ENCODE data around the gene DNAH1. TPM values are rescaled to one million over a fixed set of nuclear protein-coding genes. Genes with fewer than 3 reads are reported as not detected.

The DNAH1 gene
- total RNA-seq, 5 donors from 2014 or later (not counting 1 experiment from before 2014, with no cell fraction given): 41.5 to 72.0 (median 44.2) TPM

DNA sequence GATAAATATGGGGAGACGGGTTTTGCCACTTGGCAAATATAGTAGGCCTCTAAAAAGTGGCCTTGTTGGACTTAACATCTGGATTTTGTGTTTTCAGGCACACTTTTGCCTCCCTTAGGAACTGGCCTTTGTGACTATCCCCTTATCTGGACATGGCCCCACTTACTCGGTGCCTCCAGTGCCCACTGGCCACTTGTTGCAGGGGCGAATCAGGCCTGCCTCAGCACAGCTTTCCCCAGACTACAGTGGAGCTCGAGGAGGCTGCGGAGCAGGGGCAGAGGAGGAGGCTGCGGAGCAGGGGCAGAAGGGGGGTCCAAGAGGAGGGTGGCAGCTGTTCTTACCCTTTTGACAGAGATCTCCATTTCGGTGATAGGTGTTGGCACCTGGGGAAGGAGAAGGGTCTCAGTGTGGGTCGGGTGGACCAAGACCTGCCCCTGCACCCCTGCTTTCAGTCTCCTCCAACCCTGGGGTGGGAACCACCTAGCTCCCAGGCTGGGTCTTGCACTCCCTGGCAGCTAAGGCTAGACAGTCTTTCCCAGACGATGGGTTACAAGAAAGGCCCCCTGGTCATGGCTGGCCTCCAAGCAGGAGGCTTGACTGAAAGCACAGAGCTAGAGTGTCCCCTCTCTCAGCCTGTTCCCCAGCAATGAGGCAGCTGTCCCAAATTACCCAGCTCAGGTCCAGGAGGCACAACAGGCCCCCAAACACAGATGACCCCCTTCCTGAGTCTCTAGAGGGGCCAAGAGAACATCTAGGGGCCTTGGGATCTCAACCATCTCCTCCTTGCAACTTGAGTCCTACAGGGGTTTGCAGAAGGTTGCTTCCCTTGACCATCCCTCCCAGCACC lies 122.7 kb downstream of the DNAH1 start:
- Mint-ChIP-seq H3K27me3 (no peaks in the 10 kb centered on the region), H3K9me3 (no peaks in the 10 kb centered on the region), H3K4me3 (no peak overlapping the region), H3K4me1 (peaks cover 0 to 3% (median 0%) of the 10 kb centered on the region in 3 donors), H3K36me3 (no peaks in the 10 kb centered on the region), H3K27ac (no peak overlapping the region)
- Histone ChIP-seq H3K4me1 (ENCODE audit: control insufficient read depth in 1 of 2, extremely low read depth in 1 of 2, insufficient read depth in 2 of 2, low read length in 2 of 2) (no peaks in the 10 kb centered on the region), H3K27me3 (replicated peaks in 1 of 2; ENCODE audit: control insufficient read depth in 2 of 2, extremely low read depth in 1 of 2, insufficient read depth in 2 of 2, low read length in 1 of 2) (peaks cover 0 to 3% of the 10 kb centered on the region in 2 experiments), H3K4me3 (ENCODE audit: control insufficient read depth in 1 of 2, extremely low read depth in 1 of 2, low read length in 1 of 2) (no peak overlapping the region), H3K27ac (ENCODE audit: low read length) (no peak overlapping the region), H3K9me3 (no peaks in the 10 kb centered on the region), H3K36me3 (ENCODE audit: control insufficient read depth in 2 of 2, extremely low read depth in 1 of 2, insufficient read depth in 1 of 2, low read length in 1 of 2) (no peaks in the 10 kb centered on the region)
- DNase-seq (no peak), ATAC-seq (replicated peaks in 1 of 4) (no peak)
- ChIA-PET CTCF (no interaction called here), POLR2A (no interaction called here)
- 83% methylated on average over 5 of the region's 9 CpGs for WGBS (ENCODE audit: insufficient coverage)

DNA sequence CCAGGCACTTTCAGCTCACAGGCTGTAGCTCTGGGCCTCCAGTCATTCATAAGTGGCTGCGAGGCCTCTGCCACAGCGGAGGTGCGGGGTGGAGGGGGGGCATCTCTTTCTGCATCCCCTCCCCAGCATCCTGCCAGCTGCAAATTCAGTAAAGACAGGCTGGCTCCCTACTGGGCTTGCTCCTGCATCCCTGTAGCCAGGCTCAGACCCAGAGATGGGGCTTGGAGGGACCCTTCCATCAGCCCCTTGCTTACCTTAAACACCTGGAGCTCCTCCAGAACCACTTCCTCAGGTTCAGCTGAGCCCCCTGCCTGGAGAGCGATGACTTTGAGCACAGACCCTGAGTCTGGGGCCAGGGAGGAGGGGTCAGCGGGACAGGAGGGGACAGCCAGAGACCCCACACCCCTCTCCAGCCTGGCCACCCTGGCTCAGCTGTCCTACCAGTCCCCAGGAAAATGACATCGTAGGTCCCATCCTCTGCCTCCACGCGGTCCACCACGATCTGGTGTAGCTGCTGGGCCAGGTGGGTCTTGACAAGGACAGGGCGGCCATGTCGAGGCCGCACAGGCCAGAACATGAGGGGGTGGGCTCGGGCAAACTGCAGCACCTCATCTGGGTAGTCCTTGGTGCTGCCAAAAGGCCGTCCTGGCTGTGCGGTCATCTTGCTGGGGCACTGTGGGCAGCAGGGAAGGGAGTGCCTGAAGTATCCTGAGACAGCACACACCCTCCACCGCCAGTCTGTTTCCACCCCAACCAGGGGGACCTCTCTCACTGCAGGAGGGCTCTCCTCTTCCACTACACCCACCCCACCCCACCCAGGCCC lies 123.5 kb downstream of the DNAH1 start:
- no peaks in the 10 kb centered on the region for H3K36me3 ChIP-seq (ENCODE audit: control insufficient read depth in 2 of 2, extremely low read depth in 1 of 2, insufficient read depth in 1 of 2, low read length in 1 of 2)

DNA sequence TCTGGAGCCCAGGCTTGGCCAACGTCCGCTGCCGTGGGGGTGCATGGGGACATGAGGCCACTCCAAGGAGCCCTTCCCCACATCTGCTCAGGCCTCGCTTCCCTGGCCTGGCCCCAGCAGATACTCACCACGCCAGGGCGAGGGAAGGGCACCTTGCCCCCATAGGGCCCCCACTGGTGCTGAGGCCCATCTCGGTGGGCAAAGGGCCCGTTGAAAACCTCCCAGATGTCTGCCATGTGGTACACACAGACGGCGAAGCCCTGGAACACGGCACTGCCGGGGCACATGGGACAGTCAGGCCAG lies 124.1 kb downstream of the DNAH1 start:
- Mint-ChIP-seq H3K4me1 (peaks cover 2 to 4% (median 2%) of the 10 kb centered on the region in 3 donors), H3K9me3 (no peaks in the 10 kb centered on the region), H3K27me3 (no peaks in the 10 kb centered on the region), H3K27ac (no peak overlapping the region), H3K4me3 (no peak overlapping the region), H3K36me3 (no peaks in the 10 kb centered on the region)
- H3K9me3 ChIP-seq: no peaks in the 10 kb centered on the region
- H3K27me3 ChIP-seq (replicated peaks in 1 of 2; ENCODE audit: control insufficient read depth in 2 of 2, extremely low read depth in 1 of 2, insufficient read depth in 2 of 2, low read length in 1 of 2): peaks cover 0 to 10% of the 10 kb centered on the region in 2 experiments
- POLR2A ChIA-PET: no interaction called here
- ATAC-seq (replicated peaks in 1 of 4) (no peak), DNase-seq (no peak)
- H3K4me3 ChIP-seq (ENCODE audit: control insufficient read depth in 1 of 2, extremely low read depth in 1 of 2, low read length in 1 of 2): no peak overlapping the region
- H3K27ac ChIP-seq (ENCODE audit: low read length): no peak overlapping the region
- 92% methylated on average over 11 of the region's 12 CpGs for whole genome bisulfite sequencing (ENCODE audit: insufficient coverage)
- CTCF ChIA-PET: no interaction called here
- no peaks in the 10 kb centered on the region for H3K36me3 ChIP-seq (ENCODE audit: control insufficient read depth in 2 of 2, extremely low read depth in 1 of 2, insufficient read depth in 1 of 2, low read length in 1 of 2)
- H3K4me1 ChIP-seq (ENCODE audit: control insufficient read depth in 1 of 2, extremely low read depth in 1 of 2, insufficient read depth in 2 of 2, low read length in 2 of 2): peaks cover 0 to 9% of the 10 kb centered on the region in 2 experiments

More for the DNA sequence above, 123.5 kb downstream of the DNAH1 start:
- Mint-ChIP-seq H3K36me3 (no peaks in the 10 kb centered on the region), H3K27ac (no peak overlapping the region), H3K4me1 (no peaks in the 10 kb centered on the region), H3K4me3 (no peak overlapping the region), H3K9me3 (no peaks in the 10 kb centered on the region), H3K27me3 (no peaks in the 10 kb centered on the region)
- DNase-seq (no peak), ATAC-seq (replicated peaks in 1 of 4) (no peak)
- H3K4me3 ChIP-seq (ENCODE audit: control insufficient read depth in 1 of 2, extremely low read depth in 1 of 2, low read length in 1 of 2): no peak overlapping the region
- POLR2A ChIA-PET: no interaction called here
- no peaks in the 10 kb centered on the region for H3K9me3 ChIP-seq
- CTCF ChIA-PET: no interaction called here
- WGBS (ENCODE audit: insufficient coverage): 86% methylated on average over 10 of the region's 16 CpGs
- peaks cover 0 to 3% of the 10 kb centered on the region in 2 experiments for H3K4me1 ChIP-seq (ENCODE audit: control insufficient read depth in 1 of 2, extremely low read depth in 1 of 2, insufficient read depth in 2 of 2, low read length in 2 of 2)
- peaks cover 0 to 10% of the 10 kb centered on the region in 2 experiments for H3K27me3 ChIP-seq (replicated peaks in 1 of 2; ENCODE audit: control insufficient read depth in 2 of 2, extremely low read depth in 1 of 2, insufficient read depth in 2 of 2, low read length in 1 of 2)
- no peak overlapping the region for H3K27ac ChIP-seq (ENCODE audit: low read length)

DNA sequence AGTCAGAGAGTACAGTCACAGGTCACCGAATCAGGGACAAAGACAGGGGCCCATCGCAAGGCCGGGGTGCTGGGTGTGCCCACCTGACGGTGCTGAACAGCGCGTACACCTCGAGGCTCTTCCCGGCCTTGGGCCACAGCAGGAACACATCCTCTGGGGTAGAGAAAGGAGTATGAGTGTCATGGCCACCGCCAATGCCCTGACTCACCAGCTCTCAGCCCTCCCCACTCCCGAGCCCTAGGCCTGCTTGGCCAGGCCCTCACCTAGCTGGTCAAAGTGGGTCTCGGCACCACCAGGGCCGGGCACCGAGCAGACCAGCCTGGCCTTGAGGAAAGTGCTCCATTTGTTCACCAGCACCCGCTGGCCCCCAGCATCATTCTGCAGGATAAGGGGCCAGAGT lies 124.6 kb downstream of the DNAH1 start:
- DNase-seq: no peak
- ATAC-seq (replicated peaks in 1 of 4): no peak
- POLR2A ChIA-PET: no interaction called here
- peaks cover 2 to 8% (median 4%) of the 10 kb centered on the region in 3 donors for H3K4me1 Mint-ChIP-seq
- WGBS (ENCODE audit: insufficient coverage): 94% methylated on average over 7 of the region's 14 CpGs
- H3K9me3 Mint-ChIP-seq: no peaks in the 10 kb centered on the region
- no peaks in the 10 kb centered on the region for H3K27me3 Mint-ChIP-seq
- no peak overlapping the region for H3K27ac Mint-ChIP-seq
- no peak overlapping the region for H3K4me3 ChIP-seq (ENCODE audit: control insufficient read depth in 1 of 2, extremely low read depth in 1 of 2, low read length in 1 of 2)
- no peaks in the 10 kb centered on the region for H3K9me3 ChIP-seq
- no peak overlapping the region for H3K27ac ChIP-seq (ENCODE audit: low read length)
- H3K27me3 ChIP-seq (replicated peaks in 1 of 2; ENCODE audit: control insufficient read depth in 2 of 2, extremely low read depth in 1 of 2, insufficient read depth in 2 of 2, low read length in 1 of 2): peaks cover 0 to 10% of the 10 kb centered on the region in 2 experiments
- H3K4me1 ChIP-seq (ENCODE audit: control insufficient read depth in 1 of 2, extremely low read depth in 1 of 2, insufficient read depth in 2 of 2, low read length in 2 of 2): peaks cover 0 to 11% of the 10 kb centered on the region in 2 experiments
- H3K4me3 Mint-ChIP-seq: no peak overlapping the region
- CTCF ChIA-PET: interaction anchor here in 1 of 2 donors (0.7 kb wide), 1 partner anchor 1829 kb away, joined by 3 read pairs; the partner anchor contains the start of gene CISH
- H3K36me3 ChIP-seq (ENCODE audit: control insufficient read depth in 2 of 2, extremely low read depth in 1 of 2, insufficient read depth in 1 of 2, low read length in 1 of 2): no peaks in the 10 kb centered on the region
- H3K36me3 Mint-ChIP-seq: no peaks in the 10 kb centered on the region

DNA sequence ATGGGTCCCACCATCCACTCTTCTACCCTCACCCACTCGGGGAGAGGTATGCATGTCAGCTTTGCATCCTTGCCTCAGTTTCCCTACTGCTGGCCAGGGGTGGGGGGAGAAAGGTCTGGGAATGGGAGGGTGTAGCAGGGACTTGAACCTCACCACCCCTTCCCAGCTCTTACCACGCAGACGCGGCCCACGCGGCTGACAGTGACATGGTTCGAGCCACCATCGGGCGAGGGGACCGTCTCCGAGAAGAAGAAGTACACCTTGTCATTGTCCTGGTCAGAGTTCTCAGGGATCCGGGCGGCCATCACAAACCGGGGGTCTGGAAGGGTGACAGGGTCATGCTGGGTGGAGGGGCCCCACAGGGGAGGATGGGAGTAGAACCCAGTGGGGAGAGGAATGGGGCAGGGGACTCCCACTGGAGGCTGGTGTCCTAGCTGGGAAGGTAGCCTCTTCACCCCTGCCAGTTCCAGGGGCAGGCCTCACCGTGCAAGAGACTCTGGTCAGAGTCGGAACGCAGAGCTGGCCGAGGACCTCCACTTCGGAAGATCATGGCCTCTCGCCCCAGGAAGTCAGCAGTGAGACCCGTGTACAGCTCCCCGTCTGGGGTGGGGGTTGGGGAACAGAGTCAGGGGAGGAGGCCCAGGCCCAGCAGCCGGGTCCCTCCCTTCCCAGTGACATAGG lies 125.1 kb downstream of the DNAH1 start:
- peaks cover 2 to 8% (median 4%) of the 10 kb centered on the region in 3 donors for H3K4me1 Mint-ChIP-seq
- no peaks in the 10 kb centered on the region for H3K36me3 Mint-ChIP-seq
- H3K4me1 ChIP-seq (ENCODE audit: control insufficient read depth in 1 of 2, extremely low read depth in 1 of 2, insufficient read depth in 2 of 2, low read length in 2 of 2): peaks cover 0 to 11% of the 10 kb centered on the region in 2 experiments
- ATAC-seq (replicated peaks in 1 of 4) (no peak), DNase-seq (no peak)
- POLR2A ChIA-PET: no interaction called here
- H3K9me3 Mint-ChIP-seq: no peaks in the 10 kb centered on the region
- no peaks in the 10 kb centered on the region for H3K27me3 Mint-ChIP-seq
- peaks cover 0 to 10% of the 10 kb centered on the region in 2 experiments for H3K27me3 ChIP-seq (replicated peaks in 1 of 2; ENCODE audit: control insufficient read depth in 2 of 2, extremely low read depth in 1 of 2, insufficient read depth in 2 of 2, low read length in 1 of 2)
- 91% methylated on average over 15 of the region's 23 CpGs for WGBS (ENCODE audit: insufficient coverage)
- H3K4me3 Mint-ChIP-seq: no peak overlapping the region
- no peak overlapping the region for H3K27ac Mint-ChIP-seq
- H3K27ac ChIP-seq (ENCODE audit: low read length): no peak overlapping the region
- H3K36me3 ChIP-seq (ENCODE audit: control insufficient read depth in 2 of 2, extremely low read depth in 1 of 2, insufficient read depth in 1 of 2, low read length in 1 of 2): no peaks in the 10 kb centered on the region
- CTCF ChIA-PET: interaction anchor here in 1 of 2 donors (0.6 to 0.7 kb wide), 2 partner anchors 173 to 1830 kb away, joined by 3 read pairs; partner anchors contain the start of gene CISH
- H3K9me3 ChIP-seq: no peaks in the 10 kb centered on the region
- no peak overlapping the region for H3K4me3 ChIP-seq (ENCODE audit: control insufficient read depth in 1 of 2, extremely low read depth in 1 of 2, low read length in 1 of 2)

DNA sequence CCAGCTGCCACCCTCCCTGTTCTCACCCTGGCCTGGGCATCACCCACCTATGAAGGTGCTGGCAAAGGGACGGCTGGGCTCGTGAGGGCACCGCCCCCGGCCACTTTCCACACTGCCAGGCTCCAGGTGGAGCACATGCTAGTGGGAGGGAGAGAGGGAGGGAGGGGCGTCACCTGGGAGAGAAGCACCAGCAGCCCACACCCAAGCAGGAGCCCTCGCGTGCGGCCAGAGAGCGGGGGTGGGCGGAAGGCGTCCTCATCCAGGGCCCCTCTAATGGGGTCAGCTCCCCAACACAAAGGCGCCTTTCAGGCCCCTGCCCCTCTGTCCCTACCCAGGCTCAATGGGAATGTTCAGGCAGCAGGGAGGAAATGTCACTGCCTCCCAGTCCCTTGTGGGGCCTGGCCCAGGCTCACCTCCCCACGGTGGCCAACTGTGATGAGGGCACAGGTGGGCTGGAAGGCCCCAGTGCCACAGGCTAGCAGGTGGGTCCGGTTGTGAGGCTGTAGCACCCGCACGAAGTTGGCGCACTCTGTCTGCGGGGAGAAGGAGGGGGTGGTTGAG lies 125.7 kb downstream of the DNAH1 start:
- CTCF ChIA-PET: interaction anchor here in 1 of 2 donors (0.6 kb wide), 1 partner anchor 172 kb away, joined by 3 read pairs; no protein-coding TSS in a partner anchor
- peaks cover 0 to 10% of the 10 kb centered on the region in 2 experiments for H3K27me3 ChIP-seq (replicated peaks in 1 of 2; ENCODE audit: control insufficient read depth in 2 of 2, extremely low read depth in 1 of 2, insufficient read depth in 2 of 2, low read length in 1 of 2)
- Mint-ChIP-seq H3K9me3 (no peaks in the 10 kb centered on the region), H3K27ac (no peak overlapping the region), H3K27me3 (no peaks in the 10 kb centered on the region), H3K4me3 (no peak overlapping the region), H3K36me3 (no peaks in the 10 kb centered on the region), H3K4me1 (peaks cover 3 to 8% (median 5%) of the 10 kb centered on the region in 3 donors)
- no peak overlapping the region for H3K27ac ChIP-seq (ENCODE audit: low read length)
- no peak overlapping the region for H3K4me3 ChIP-seq (ENCODE audit: control insufficient read depth in 1 of 2, extremely low read depth in 1 of 2, low read length in 1 of 2)
- 100% methylated on average over 1 of the region's 18 CpGs for WGBS (ENCODE audit: insufficient coverage)
- ATAC-seq (replicated peaks in 1 of 4) (no peak), DNase-seq (no peak)
- H3K9me3 ChIP-seq: no peaks in the 10 kb centered on the region
- no peaks in the 10 kb centered on the region for H3K36me3 ChIP-seq (ENCODE audit: control insufficient read depth in 2 of 2, extremely low read depth in 1 of 2, insufficient read depth in 1 of 2, low read length in 1 of 2)
- POLR2A ChIA-PET: no interaction called here
- H3K4me1 ChIP-seq (ENCODE audit: control insufficient read depth in 1 of 2, extremely low read depth in 1 of 2, insufficient read depth in 2 of 2, low read length in 2 of 2): peaks cover 0 to 16% of the 10 kb centered on the region in 2 experiments

Measured in T-cell (primary cell).